ENCODE data around the gene PLCXD3. TPM values are rescaled to one million over a fixed set of nuclear protein-coding genes. Genes with fewer than 3 reads are reported as not detected.

PLCXD3 gene
- total RNA-seq, 1 donor from 2014 or later: 0.93 TPM

- Mint-ChIP-seq H3K4me3 (ENCODE audit: unreplicated experiment) (no peak overlapping the region), H3K27ac (ENCODE audit: unreplicated experiment) (no peak overlapping the region), H3K36me3 (ENCODE audit: unreplicated experiment) (no peaks in the 10 kb centered on the region), H3K4me1 (ENCODE audit: low read depth, unreplicated experiment) (no peaks in the 10 kb centered on the region), H3K9me3 (ENCODE audit: unreplicated experiment) (no peaks in the 10 kb centered on the region), H3K27me3 (ENCODE audit: unreplicated experiment) (no peaks in the 10 kb centered on the region)
- TF ChIP-seq CTCF (IDR thresholded peaks at IDR 0.05; ENCODE audit: partially characterized antibody, unreplicated experiment): no peak
- no peak for DNase-seq
These were observed 101.5 kb downstream of the PLCXD3 start for GRCh38 chr5:41408676-41409443.

- no peak for DNase-seq
- no peaks in the 10 kb centered on the region for H3K4me1 Mint-ChIP-seq (ENCODE audit: low read depth, unreplicated experiment)
- no peaks in the 10 kb centered on the region for H3K9me3 Mint-ChIP-seq (ENCODE audit: unreplicated experiment)
- TF ChIP-seq CTCF (IDR thresholded peaks at IDR 0.05; ENCODE audit: partially characterized antibody, unreplicated experiment): no peak
- H3K4me3 Mint-ChIP-seq (ENCODE audit: unreplicated experiment): no peak overlapping the region
- H3K36me3 Mint-ChIP-seq (ENCODE audit: unreplicated experiment): no peaks in the 10 kb centered on the region
- H3K27me3 Mint-ChIP-seq (ENCODE audit: unreplicated experiment): no peaks in the 10 kb centered on the region
- no peak overlapping the region for H3K27ac Mint-ChIP-seq (ENCODE audit: unreplicated experiment)
These were observed 103.5 kb downstream of the PLCXD3 start for GRCh38 chr5:41406936-41407335.

DNA sequence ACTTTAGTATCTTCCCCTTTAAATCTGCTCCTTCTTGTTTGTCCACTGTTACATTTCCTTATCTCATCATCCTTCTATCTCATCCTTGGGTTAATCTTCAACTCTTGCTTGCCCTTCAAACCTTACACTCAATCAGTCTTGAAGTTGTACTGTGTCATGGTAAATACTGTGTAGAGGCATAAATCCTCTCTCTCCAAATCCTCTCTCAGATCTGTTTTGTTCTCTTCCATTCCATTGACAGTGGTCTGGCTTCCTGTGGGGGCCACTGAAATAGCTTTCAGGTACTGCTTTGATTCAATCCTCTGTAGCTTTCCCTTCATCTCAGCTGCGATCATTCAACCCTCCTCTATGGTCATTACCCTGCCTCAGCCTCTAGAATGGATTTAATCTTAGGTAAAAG is 104.0 kb downstream of the PLCXD3 start:
- H3K27me3 Mint-ChIP-seq (ENCODE audit: unreplicated experiment): no peaks in the 10 kb centered on the region
- H3K4me1 Mint-ChIP-seq (ENCODE audit: low read depth, unreplicated experiment): no peaks in the 10 kb centered on the region
- H3K9me3 Mint-ChIP-seq (ENCODE audit: unreplicated experiment): no peaks in the 10 kb centered on the region
- H3K27ac Mint-ChIP-seq (ENCODE audit: unreplicated experiment): no peak overlapping the region
- no peak for DNase-seq
- TF ChIP-seq CTCF (IDR thresholded peaks at IDR 0.05; ENCODE audit: partially characterized antibody, unreplicated experiment): no peak
- H3K4me3 Mint-ChIP-seq (ENCODE audit: unreplicated experiment): no peak overlapping the region
- no peaks in the 10 kb centered on the region for H3K36me3 Mint-ChIP-seq (ENCODE audit: unreplicated experiment)

DNA sequence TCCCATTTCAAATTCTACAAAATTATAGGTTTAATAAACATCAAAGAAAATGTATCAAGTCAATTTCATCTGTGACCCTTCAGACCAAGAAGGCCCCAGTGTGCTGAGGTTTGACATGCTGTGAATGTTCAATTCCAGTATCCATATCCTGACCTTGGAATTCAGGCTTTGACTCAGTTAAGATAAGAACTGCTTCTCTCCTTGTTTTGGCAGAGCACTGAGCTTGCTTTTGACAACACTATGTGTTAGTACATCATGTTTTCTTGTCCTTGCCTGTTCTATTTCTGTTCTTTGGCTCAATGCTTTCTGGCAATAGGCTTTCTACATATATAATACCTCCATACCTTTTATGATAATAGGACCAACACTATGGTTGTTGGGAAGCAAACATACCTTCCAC is 105.6 kb downstream of the PLCXD3 start:
- H3K36me3 Mint-ChIP-seq (ENCODE audit: unreplicated experiment): no peaks in the 10 kb centered on the region
- no peaks in the 10 kb centered on the region for H3K9me3 Mint-ChIP-seq (ENCODE audit: unreplicated experiment)
- no peak for TF ChIP-seq CTCF (IDR thresholded peaks at IDR 0.05; ENCODE audit: partially characterized antibody, unreplicated experiment)
- H3K27me3 Mint-ChIP-seq (ENCODE audit: unreplicated experiment): no peaks in the 10 kb centered on the region
- H3K27ac Mint-ChIP-seq (ENCODE audit: unreplicated experiment): no peak overlapping the region
- no peak overlapping the region for H3K4me3 Mint-ChIP-seq (ENCODE audit: unreplicated experiment)
- no peak for DNase-seq
- no peaks in the 10 kb centered on the region for H3K4me1 Mint-ChIP-seq (ENCODE audit: low read depth, unreplicated experiment)

DNA sequence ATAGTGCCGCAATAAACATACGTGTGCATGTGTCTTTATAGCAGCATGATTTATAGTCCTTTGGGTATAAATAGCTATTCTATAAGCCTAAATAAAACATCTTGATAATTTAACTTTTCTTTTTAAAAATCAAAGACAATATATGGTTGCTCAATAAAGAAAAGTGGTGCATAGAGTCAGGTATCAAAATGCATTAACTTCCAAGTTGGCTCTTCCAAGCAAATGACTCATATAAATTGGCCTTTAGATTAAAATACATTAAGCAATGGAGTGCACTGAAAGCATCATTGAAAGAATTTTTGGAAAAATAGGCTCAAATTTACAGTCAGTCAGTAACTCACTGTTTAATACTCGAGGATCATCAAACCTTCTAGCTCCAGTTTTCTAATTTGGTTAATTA is 106.6 kb downstream of the PLCXD3 start:
- H3K27me3 Mint-ChIP-seq (ENCODE audit: unreplicated experiment): no peaks in the 10 kb centered on the region
- no peak overlapping the region for H3K27ac Mint-ChIP-seq (ENCODE audit: unreplicated experiment)
- H3K4me3 Mint-ChIP-seq (ENCODE audit: unreplicated experiment): no peak overlapping the region
- no peaks in the 10 kb centered on the region for H3K4me1 Mint-ChIP-seq (ENCODE audit: low read depth, unreplicated experiment)
- DNase-seq: no peak
- no peak for TF ChIP-seq CTCF (IDR thresholded peaks at IDR 0.05; ENCODE audit: partially characterized antibody, unreplicated experiment)
- no peaks in the 10 kb centered on the region for H3K36me3 Mint-ChIP-seq (ENCODE audit: unreplicated experiment)
- no peaks in the 10 kb centered on the region for H3K9me3 Mint-ChIP-seq (ENCODE audit: unreplicated experiment)

All from glutamatergic neuron (in vitro differentiated cells).